Naive thymus-derived CD4-positive, alpha-beta T cell (primary cell): ENCODE measurements around the gene ZNF274. TPM values are rescaled to one million over a fixed set of nuclear protein-coding genes. Genes with fewer than 3 reads are reported as not detected.
A peak's percentile ranks its signal among the peaks of the same experiment; 100 is the strongest.
"Not testable (repeated sequence)": the region's sequence is repeated elsewhere in the genome, so short reads cannot be mapped to it uniquely, and the experiment has no call there.

Experiments used
- ATAC-seq: fragments of 150-1000 bp; cut with Tn5 transposase; 2 replicates; pipeline ENCODE4 v1.10.0; 2021; ENCODE audit warnings: mild to moderate bottlenecking, moderate library complexity
- CTCF ChIA-PET: fragments of 350-600 bp; sonication (Branson Sonifier 250); formaldehyde crosslinking; loops from one replicate; lab custom pipeline; 2021; ENCODE audit warnings: antibody characterized with exemption; lab: Charles Lee
- POLR2A ChIA-PET: fragments of 350-600 bp; sonication (Branson Sonifier 250); formaldehyde crosslinking; loops from one replicate; lab custom pipeline; 2021; ENCODE audit warnings: antibody characterized with exemption, inconsistent platforms; lab: Charles Lee
- DNase-seq, 9 donors: peaks; one replicate each; pipeline versions ENCODE4 v3.0.0 to v3.0.0-alpha.2; 2020 to 2022; ENCODE audit warnings: mixed read lengths in 1 of 9
- H3K27ac ChIP-seq: one replicate; pipeline ENCODE4 v1.7.0; 2013; ENCODE audit warnings: mild to moderate bottlenecking, low read depth, low read length, moderate library complexity
- H3K27me3 ChIP-seq, 2 donors: one replicate each; pipeline ENCODE4 v1.7.0; 2013; ENCODE audit warnings: low read length in 2 of 2, mild to moderate bottlenecking in 2 of 2, moderate library complexity in 2 of 2; ENCODE audit not compliant: control insufficient read depth in 2 of 2, insufficient read depth in 2 of 2
- H3K36me3 ChIP-seq, 3 experiments: 1 replicate in 2 of 3; 2 replicates in 1 of 3; pipeline ENCODE4 v1.7.0; 2013; ENCODE audit warnings: low read length in 3 of 3, mild to moderate bottlenecking in 3 of 3, moderate library complexity in 1 of 3; ENCODE audit not compliant: insufficient read depth in 3 of 3, control insufficient read depth in 2 of 3
- H3K4me1 ChIP-seq, 2 donors: one replicate each; pipeline ENCODE4 v1.7.0; 2013; ENCODE audit warnings: low read length in 2 of 2, mild to moderate bottlenecking in 2 of 2, moderate library complexity in 1 of 2; ENCODE audit not compliant: control insufficient read depth in 2 of 2, insufficient read depth in 2 of 2
- H3K4me3 ChIP-seq: 2 replicates; pipeline ENCODE4 v1.7.0; 2013; ENCODE audit warnings: mild to moderate bottlenecking, low read length
- H3K9me3 ChIP-seq, 3 experiments: 1 replicate in 2 of 3; 2 replicates in 1 of 3; pipeline ENCODE4 v1.7.0; 2013; ENCODE audit warnings: low read length in 3 of 3; ENCODE audit not compliant: control insufficient read depth in 2 of 3
- H3K27ac Mint-ChIP-seq, 9 donors: one replicate each; pipeline ENCODE4 v1.8.0; 2020 to 2022; ENCODE audit warnings: mixed read lengths in 9 of 9, mild to moderate bottlenecking in 8 of 9, moderate library complexity in 5 of 9, inconsistent platforms in 2 of 9
- H3K27me3 Mint-ChIP-seq, 5 donors: one replicate each; pipeline ENCODE4 v1.8.0; 2021 to 2022; ENCODE audit warnings: mixed read lengths in 5 of 5, mild to moderate bottlenecking in 1 of 5
- H3K36me3 Mint-ChIP-seq, 5 donors: one replicate each; pipeline ENCODE4 v1.8.0; 2020 to 2022; ENCODE audit warnings: mixed read lengths in 5 of 5, mild to moderate bottlenecking in 3 of 5, inconsistent platforms in 1 of 5
- H3K4me1 Mint-ChIP-seq, 7 donors: one replicate each; pipeline ENCODE4 v1.8.0; 2020 to 2022; ENCODE audit warnings: mixed read lengths in 7 of 7, mild to moderate bottlenecking in 3 of 7, inconsistent platforms in 1 of 7
- H3K4me3 Mint-ChIP-seq, 10 donors: one replicate each; pipeline ENCODE4 v1.8.0; 2020 to 2022; ENCODE audit warnings: mild to moderate bottlenecking in 10 of 10, mixed read lengths in 10 of 10, moderate library complexity in 6 of 10, inconsistent platforms in 2 of 10
- H3K9me3 Mint-ChIP-seq, 11 donors: one replicate each; pipeline ENCODE4 v1.8.0; 2020 to 2022; ENCODE audit warnings: mixed read lengths in 11 of 11, mild to moderate bottlenecking in 4 of 11, inconsistent platforms in 1 of 11, moderate library complexity in 1 of 11
- intact Hi-C, 2 donors: fragments of 100-400 bp; cut with micrococcal nuclease; formaldehyde crosslinking; loops; one replicate each; pipeline ENCODE4 v1.15.1; 2023
- polyA plus RNA-seq, 2 donors: library from polyadenylated mRNA; unstranded; fragments of 300-500 nt; fragmentation: Illumina TruSeq; gene quantifications; one replicate each; pipeline ENCODE4 v1.2.3, GENCODE V29; 2021
- total RNA-seq, 6 experiments: library from RNA in 5 of 6; stranded (reverse) in 5 of 6; gene quantifications; 1 replicate in 5 of 6; 2 replicates in 1 of 6; pipeline ENCODE4 v1.2.3 and lab custom pipeline; 2021 to 2026

The ZNF274 gene
- total and polyA plus RNA-seq, 7 experiments from 2014 or later, result 20.1 to 91.1 (median 52.7) TPM

DNA sequence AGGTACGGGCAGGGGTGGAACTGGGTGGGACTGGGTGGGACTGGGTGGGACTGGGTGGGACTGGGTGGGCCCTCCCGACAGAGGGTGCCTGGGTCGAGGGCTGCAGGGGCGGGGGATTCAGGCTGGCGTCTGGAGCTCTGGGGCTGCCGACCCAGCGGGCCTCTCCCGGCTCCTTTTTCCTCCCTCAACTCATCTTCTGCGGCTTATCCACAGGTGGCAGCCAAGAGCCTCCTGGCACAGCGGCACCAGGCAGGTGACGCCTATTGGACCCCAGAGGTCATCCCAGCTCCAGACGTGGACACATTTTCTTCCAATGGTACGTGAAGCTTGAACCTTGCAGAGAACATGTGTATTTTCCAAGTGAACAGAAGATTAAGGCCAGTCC is 46.4 kb downstream of the ZNF274 start:
- H3K27me3 ChIP-seq, result no peaks in the 10 kb centered on the region
- ATAC-seq (peak; percentile 36), DNase-seq (peak in 5 of 9 donors; percentile 7 to 22 (median 11))
- peak overlapping the region; percentile 73 for H3K27ac ChIP-seq
- Mint-ChIP-seq H3K4me1 (peaks cover 21 to 38% (median 30%) of the 10 kb centered on the region in 7 donors), H3K27ac (peak overlapping the region in 7 of 9 donors; percentile 43 to 94 (median 80)), H3K27me3 (no peaks in the 10 kb centered on the region), H3K36me3 (peaks cover 44 to 58% (median 55%) of the 10 kb centered on the region in 5 donors), H3K9me3 (peaks cover 20 to 80% (median 48%) of the 10 kb centered on the region in 11 donors), H3K4me3 (peak overlapping the region; percentile 89 to 95 (median 94))
- peaks cover 10% of the 10 kb centered on the region in 2 donors for H3K4me1 ChIP-seq
- ChIA-PET CTCF (interaction anchor here (1.5 kb wide), 1 partner anchor 46 kb away, joined by 6 read pairs; the partner anchor contains the start of gene ZNF274), POLR2A (interaction anchor here (0.6 to 2.4 kb wide), 3 partner anchors 20 to 46 kb away, joined by 3 to 15 read pairs (median 3); partner anchors contain the start of gene ZNF274)
- peaks cover 0 to 27% (median 0%) of the 10 kb centered on the region in 3 experiments for H3K9me3 ChIP-seq
- peaks cover 3 to 52% (median 6%) of the 10 kb centered on the region in 3 experiments for H3K36me3 ChIP-seq
- peak overlapping the region; percentile 86 for H3K4me3 ChIP-seq
- intact Hi-C loops, result loop anchor here (2.0 to 5.0 kb wide), 3 partner anchors 46 to 158 kb away; partner anchors contain the start of genes RPS5 (in 1 of the 2), ZNF274 (in 1 of the 2) and ZNF8 (in 1 of the 2)

DNA sequence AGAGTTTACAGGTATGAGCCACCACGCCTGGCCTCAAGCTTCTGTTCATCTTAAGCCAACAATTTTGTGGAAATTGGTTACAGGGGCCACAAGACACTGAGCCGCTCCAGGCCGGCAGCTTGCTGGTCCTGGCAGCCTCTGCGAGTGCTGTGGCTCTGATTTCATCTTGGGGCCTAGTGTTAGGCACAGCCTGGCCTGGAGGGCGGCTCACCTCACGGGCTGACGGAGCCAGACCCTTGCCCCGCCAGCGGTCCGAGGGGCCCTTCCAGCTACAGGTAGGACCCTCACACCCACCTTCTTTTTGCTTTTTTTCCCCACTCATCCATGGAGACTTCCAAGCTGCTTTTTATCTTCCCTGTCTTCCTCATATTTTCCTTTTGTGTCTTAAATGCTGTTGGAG is 54.5 kb downstream of the ZNF274 start:
- no peak overlapping the region for H3K27ac ChIP-seq
- Mint-ChIP-seq H3K27ac (no peak overlapping the region), H3K27me3 (no peaks in the 10 kb centered on the region), H3K4me1 (peaks cover 0 to 15% (median 0%) of the 10 kb centered on the region in 7 donors), H3K9me3 (peaks cover 14 to 97% (median 62%) of the 10 kb centered on the region in 11 donors), H3K4me3 (no peak overlapping the region), H3K36me3 (peaks cover 22 to 95% (median 83%) of the 10 kb centered on the region in 5 donors)
- CTCF ChIA-PET, result no interaction called here
- intact Hi-C loops, result no loop called here
- no peak overlapping the region for H3K4me3 ChIP-seq
- no peak for DNase-seq
- H3K4me1 ChIP-seq, result no peaks in the 10 kb centered on the region
- ATAC-seq, result no peak
- H3K27me3 ChIP-seq, result no peaks in the 10 kb centered on the region
- peaks cover 0 to 83% (median 12%) of the 10 kb centered on the region in 3 experiments for H3K9me3 ChIP-seq
- H3K36me3 ChIP-seq, result peaks cover 5 to 80% (median 11%) of the 10 kb centered on the region in 3 experiments
- POLR2A ChIA-PET, result no interaction called here

DNA sequence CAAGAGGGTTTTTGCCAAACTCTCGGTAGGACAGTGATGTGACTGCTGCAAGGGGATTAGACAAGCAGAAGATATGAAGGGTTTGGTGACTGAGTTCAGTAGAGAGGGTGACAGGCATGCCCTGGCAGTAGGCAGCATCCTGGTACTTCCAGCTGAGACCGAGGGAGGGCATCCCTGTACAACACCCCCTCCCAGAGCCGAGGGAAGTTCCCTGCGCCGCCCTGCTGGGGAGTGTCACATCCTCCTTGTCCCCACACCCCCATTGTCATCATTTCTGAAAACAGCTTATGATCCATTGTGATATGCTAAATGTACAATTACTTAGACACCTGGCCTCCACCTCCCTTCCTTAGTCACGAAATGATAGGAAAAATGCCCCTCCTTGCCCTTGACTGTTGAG is 60.5 kb downstream of the ZNF274 start:
- no peaks in the 10 kb centered on the region for H3K4me1 ChIP-seq
- ATAC-seq (no peak), DNase-seq (no peak)
- H3K27ac ChIP-seq, result no peak overlapping the region
- H3K4me3 Mint-ChIP-seq, result no peak overlapping the region
- H3K9me3 ChIP-seq, result peaks cover 0 to 86% (median 27%) of the 10 kb centered on the region in 3 experiments
- no peak overlapping the region for H3K4me3 ChIP-seq
- peaks cover 13 to 88% (median 38%) of the 10 kb centered on the region in 3 experiments for H3K36me3 ChIP-seq
- ChIA-PET CTCF (no interaction called here), POLR2A (no interaction called here)
- peaks cover 26 to 100% (median 88%) of the 10 kb centered on the region in 5 donors for H3K36me3 Mint-ChIP-seq
- intact Hi-C loops, result no loop called here
- peaks cover 0 to 4% (median 0%) of the 10 kb centered on the region in 7 donors for H3K4me1 Mint-ChIP-seq
- no peaks in the 10 kb centered on the region for H3K27me3 ChIP-seq
- H3K9me3 Mint-ChIP-seq, result peaks cover 6 to 100% (median 81%) of the 10 kb centered on the region in 11 donors
- peak overlapping the region in 1 of 9 donors; percentile 62 for H3K27ac Mint-ChIP-seq
- H3K27me3 Mint-ChIP-seq, result no peaks in the 10 kb centered on the region

DNA sequence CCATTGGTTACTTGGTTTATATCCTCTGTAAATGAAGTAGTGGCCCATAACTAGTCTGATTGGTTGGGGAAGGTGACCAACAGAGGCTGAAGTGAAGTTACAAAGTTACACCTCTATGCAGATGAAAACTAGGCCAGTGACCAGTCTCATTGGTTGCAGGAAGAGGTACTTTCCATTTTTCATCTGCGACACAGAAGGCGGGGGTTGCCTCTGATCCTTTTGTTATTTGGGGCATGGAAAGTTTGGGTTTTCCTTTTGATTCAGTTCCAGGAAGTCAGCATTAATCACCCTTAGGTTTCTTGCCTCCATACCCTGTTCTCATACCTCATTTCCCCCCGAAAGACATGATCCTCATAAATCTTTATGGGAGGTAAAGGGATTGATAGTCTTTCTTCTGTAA is 66.0 kb downstream of the ZNF274 start:
- Histone ChIP-seq H3K27ac (no peak overlapping the region), H3K36me3 (peaks cover 20 to 94% (median 35%) of the 10 kb centered on the region in 3 experiments), H3K4me3 (no peak overlapping the region), H3K27me3 (no peaks in the 10 kb centered on the region), H3K4me1 (no peaks in the 10 kb centered on the region), H3K9me3 (peaks cover 4 to 85% (median 43%) of the 10 kb centered on the region in 3 experiments)
- Mint-ChIP-seq H3K4me3 (no peak overlapping the region), H3K27ac (no peak overlapping the region), H3K36me3 (peaks cover 39 to 94% (median 85%) of the 10 kb centered on the region in 5 donors), H3K9me3 (peaks cover 6 to 100% (median 81%) of the 10 kb centered on the region in 11 donors), H3K4me1 (no peaks in the 10 kb centered on the region), H3K27me3 (no peaks in the 10 kb centered on the region)
- no peak for DNase-seq
- intact Hi-C loops, result no loop called here
- ChIA-PET POLR2A (no interaction called here), CTCF (no interaction called here)
- ATAC-seq, result no peak

DNA sequence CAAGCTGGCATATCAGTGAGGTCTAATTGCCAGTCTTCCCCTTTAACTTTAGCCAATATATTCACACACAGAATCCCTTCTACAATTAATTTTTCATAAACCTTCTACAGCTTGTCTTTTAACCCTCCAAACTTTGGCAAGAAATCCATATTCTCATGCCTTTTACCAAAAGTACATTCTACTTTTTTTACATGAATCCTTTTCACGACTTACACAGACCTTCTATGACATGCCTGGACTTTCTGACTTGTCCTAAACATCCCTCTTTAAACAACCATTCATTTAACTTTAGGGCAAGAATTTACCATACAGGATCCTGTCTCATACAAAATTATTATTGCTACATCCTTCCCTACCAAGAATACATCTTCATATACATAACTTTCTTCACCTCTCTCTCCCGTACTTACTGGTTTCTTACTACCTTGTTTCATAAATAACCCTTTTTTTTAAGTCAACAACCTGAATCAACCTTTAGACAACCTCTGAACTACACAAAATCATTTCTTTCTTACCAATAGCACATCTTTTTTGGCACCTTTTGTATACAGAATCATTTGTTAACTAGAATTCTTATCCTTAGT is 69.3 kb downstream of the ZNF274 start:
- Histone ChIP-seq H3K4me1 (no peaks in the 10 kb centered on the region), H3K36me3 (peaks cover 12 to 85% (median 15%) of the 10 kb centered on the region in 3 experiments), H3K9me3 (peaks cover 4 to 84% (median 31%) of the 10 kb centered on the region in 3 experiments), H3K27ac (no peak overlapping the region), H3K4me3 (no peak overlapping the region), H3K27me3 (no peaks in the 10 kb centered on the region)
- Mint-ChIP-seq H3K4me3 (no peak overlapping the region), H3K4me1 (no peaks in the 10 kb centered on the region), H3K27me3 (no peaks in the 10 kb centered on the region), H3K27ac (no peak overlapping the region), H3K9me3 (peaks cover 10 to 100% (median 81%) of the 10 kb centered on the region in 11 donors), H3K36me3 (peaks cover 49 to 94% (median 81%) of the 10 kb centered on the region in 5 donors)
- DNase-seq (no peak), ATAC-seq (no peak)
- ChIA-PET POLR2A (no interaction called here), CTCF (no interaction called here)
- intact Hi-C loops, result no loop called here

DNA sequence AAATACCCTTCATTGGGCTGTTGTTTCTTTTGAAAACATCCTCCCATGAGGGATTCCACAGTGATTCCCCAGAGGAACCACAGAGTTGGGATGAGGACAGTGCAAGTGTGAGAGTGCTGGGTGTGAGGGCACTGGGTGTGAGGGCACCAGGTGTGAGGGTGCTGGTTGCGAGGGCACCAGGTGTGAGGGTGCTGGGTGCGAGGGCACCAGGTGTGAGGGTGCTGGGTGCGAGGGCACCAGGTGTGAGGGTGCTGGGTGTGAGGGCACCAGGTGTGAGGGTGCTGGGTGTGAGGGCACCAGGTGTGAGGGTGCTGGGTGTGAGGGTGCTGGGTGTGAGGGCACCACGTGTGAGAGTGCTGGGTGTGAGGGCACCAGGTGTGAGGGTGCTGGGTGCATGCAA is 75.4 kb downstream of the ZNF274 start:
- H3K27me3 ChIP-seq, H3K27ac ChIP-seq, DNase-seq, ATAC-seq, H3K27me3 Mint-ChIP-seq, POLR2A ChIA-PET, H3K4me1 Mint-ChIP-seq, intact Hi-C loops, CTCF ChIA-PET, H3K27ac Mint-ChIP-seq, H3K4me1 ChIP-seq: not testable (repeated sequence)
- H3K36me3 Mint-ChIP-seq, result peaks cover 37 to 96% (median 80%) of the 10 kb centered on the region in 5 donors
- peak overlapping the region in 2 of 10 donors; percentile 13 to 21 for H3K4me3 Mint-ChIP-seq
- H3K36me3 ChIP-seq, result peaks cover 11 to 92% (median 11%) of the 10 kb centered on the region in 3 experiments
- H3K9me3 ChIP-seq, result peaks cover 34 to 94% (median 56%) of the 10 kb centered on the region in 3 experiments
- H3K9me3 Mint-ChIP-seq, result peaks cover 10 to 100% (median 86%) of the 10 kb centered on the region in 11 donors
- peak overlapping the region; percentile 2 for H3K4me3 ChIP-seq
